Parathyroid adenoma (tissue), 2 donors: Measurements from ENCODE around the gene FSIP1.

ENCODE experiments used
- H2AFZ ChIP-seq: fragments of 300-600 bp; sonication (generic); one replicate; pipeline ENCODE4 v1.7.0; 2017; ENCODE audit warnings: antibody characterized with exemption, mild to moderate bottlenecking
- H3K27ac ChIP-seq: fragments of 300-600 bp; sonication (generic); one replicate; pipeline ENCODE4 v1.7.0; 2017
- H3K27me3 ChIP-seq: fragments of 300-600 bp; sonication (generic); one replicate; pipeline ENCODE4 v1.7.0; 2017; ENCODE audit warnings: low read length; ENCODE audit not compliant: control insufficient read depth, insufficient read depth
- H3K36me3 ChIP-seq: fragments of 300-600 bp; sonication (generic); one replicate; pipeline ENCODE4 v1.7.0; 2017; ENCODE audit warnings: low read length; ENCODE audit not compliant: control insufficient read depth, insufficient read depth
- H3K4me1 ChIP-seq: fragments of 300-600 bp; sonication (generic); one replicate; pipeline ENCODE4 v1.7.0; 2017; ENCODE audit warnings: control low read depth
- H3K4me2 ChIP-seq: fragments of 300-600 bp; sonication (generic); one replicate; pipeline ENCODE4 v1.7.0; 2017; ENCODE audit warnings: low read length
- H3K4me3 ChIP-seq: fragments of 300-600 bp; sonication (generic); one replicate; pipeline ENCODE4 v1.7.0; 2017; ENCODE audit warnings: low read depth, low read length
- H3K79me2 ChIP-seq: fragments of 300-600 bp; sonication (generic); one replicate; pipeline ENCODE4 v1.7.0; 2017; ENCODE audit warnings: control low read depth
- H3K9ac ChIP-seq: fragments of 300-600 bp; sonication (generic); one replicate; pipeline ENCODE4 v1.7.0; 2017; ENCODE audit warnings: mild to moderate bottlenecking
- H3K9me3 ChIP-seq: fragments of 300-600 bp; sonication (generic); one replicate; pipeline ENCODE4 v1.7.0; 2017; ENCODE audit warnings: low read length; ENCODE audit not compliant: control insufficient read depth
- CTCF ChIP-seq: fragments of 300-600 bp; sonication (generic); IDR thresholded peaks from one replicate; pipeline ENCODE4 v1.7.0; 2017; ENCODE audit warnings: antibody characterized with exemption, mild to moderate bottlenecking
- donor health status: primary hyperparathyroidism.

FSIP1 gene

GRCh38 chr15:39585389-39585841 is 197.2 kb downstream of the FSIP1 start:
- H3K36me3 ChIP-seq = no peaks in the 10 kb centered on the region
- H3K9ac ChIP-seq = no peak overlapping the region
- no peak overlapping the region for H3K27ac ChIP-seq

GRCh38 chr15:39584662-39585388 is 197.8 kb downstream of the FSIP1 start:
- Histone ChIP-seq H3K79me2 (no peaks in the 10 kb centered on the region), H3K4me2 (no peak overlapping the region), H3K4me1 (no peaks in the 10 kb centered on the region), H3K27ac (no peak overlapping the region), H3K36me3 (no peaks in the 10 kb centered on the region), H3K9me3 (no peaks in the 10 kb centered on the region), H3K27me3 (no peaks in the 10 kb centered on the region), H3K4me3 (no peak overlapping the region), H2AFZ (no peak overlapping the region), H3K9ac (no peak overlapping the region)
- TF ChIP-seq CTCF = no peak

More at GRCh38 chr15:39585389-39585841, 197.2 kb downstream of the FSIP1 start:
- no peak overlapping the region for H3K4me2 ChIP-seq
- H2AFZ ChIP-seq = no peak overlapping the region
- no peak for TF ChIP-seq CTCF
- H3K4me3 ChIP-seq = no peak overlapping the region
- no peaks in the 10 kb centered on the region for H3K4me1 ChIP-seq
- H3K79me2 ChIP-seq = no peaks in the 10 kb centered on the region
- H3K9me3 ChIP-seq = no peaks in the 10 kb centered on the region
- no peaks in the 10 kb centered on the region for H3K27me3 ChIP-seq

DNA sequence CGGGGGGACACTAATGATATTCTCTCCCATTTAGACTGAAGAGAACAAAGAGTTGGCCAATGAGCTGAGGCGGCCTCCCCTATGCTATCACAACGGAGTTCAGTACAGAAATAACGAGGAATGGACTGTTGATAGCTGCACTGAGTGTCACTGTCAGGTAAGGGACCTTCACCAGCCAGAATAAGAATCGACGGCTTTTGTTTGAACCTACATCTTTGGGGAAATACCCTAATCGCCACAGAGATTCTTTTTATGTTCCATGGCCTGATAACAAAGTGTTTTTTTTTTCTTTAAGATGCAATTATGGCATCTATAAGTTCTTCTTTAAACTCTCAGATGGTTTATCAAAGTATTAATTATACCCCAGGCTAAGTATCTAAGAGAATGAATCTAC is 198.4 kb downstream of the FSIP1 start:
- H2AFZ ChIP-seq = no peak overlapping the region
- no peak overlapping the region for H3K9ac ChIP-seq
- H3K36me3 ChIP-seq = no peaks in the 10 kb centered on the region
- no peaks in the 10 kb centered on the region for H3K4me1 ChIP-seq
- no peak overlapping the region for H3K27ac ChIP-seq
- H3K79me2 ChIP-seq = no peaks in the 10 kb centered on the region
- H3K9me3 ChIP-seq = no peaks in the 10 kb centered on the region
- H3K27me3 ChIP-seq = no peaks in the 10 kb centered on the region
- H3K4me2 ChIP-seq = no peak overlapping the region
- no peak for TF ChIP-seq CTCF
- H3K4me3 ChIP-seq = no peak overlapping the region

GRCh38 chr15:39583596-39584265 is 198.9 kb downstream of the FSIP1 start:
- Histone ChIP-seq H3K9ac (no peak overlapping the region), H3K27ac (no peak overlapping the region), H3K36me3 (no peaks in the 10 kb centered on the region)

More at GRCh38 chr15:39583596-39584265, 198.9 kb downstream of the FSIP1 start:
- Histone ChIP-seq H3K79me2 (no peaks in the 10 kb centered on the region), H3K4me2 (no peak overlapping the region), H3K4me3 (no peak overlapping the region), H3K27me3 (no peaks in the 10 kb centered on the region), H3K4me1 (no peaks in the 10 kb centered on the region), H2AFZ (no peak overlapping the region), H3K9me3 (no peaks in the 10 kb centered on the region)
- no peak for TF ChIP-seq CTCF
